ENCODE measurements around the gene MVK.

DNA sequence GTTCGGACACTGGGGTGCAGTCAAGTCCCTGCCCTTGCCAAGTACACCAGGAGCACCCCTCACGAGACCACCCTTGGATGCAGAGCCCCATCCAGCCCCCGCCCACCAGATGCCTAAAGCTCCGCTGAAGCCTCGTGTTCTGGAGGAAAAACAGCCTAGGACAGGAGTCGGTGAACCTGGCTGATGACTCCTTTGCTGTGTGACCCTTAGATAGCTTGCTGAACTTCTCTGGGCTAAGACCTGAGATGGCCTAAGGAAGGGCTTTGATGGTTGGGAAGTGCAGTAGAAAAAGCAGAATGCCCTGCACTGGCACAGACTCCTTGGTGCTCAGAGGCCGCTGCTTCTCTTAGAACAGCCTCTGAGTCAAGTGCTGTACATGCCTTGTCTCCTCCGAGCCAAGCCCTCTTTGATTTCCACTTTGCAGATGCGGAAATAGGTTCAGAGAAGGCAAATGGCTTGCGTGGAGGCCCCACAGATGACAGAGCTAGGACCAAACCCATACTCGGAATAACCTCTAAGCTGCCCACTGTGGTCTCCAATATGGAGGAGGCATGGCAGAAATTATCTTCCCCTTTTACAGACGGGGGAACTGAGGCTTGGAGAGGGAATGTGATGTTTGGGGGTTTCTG is 52.3 kb downstream of the MVK start:
- TF ChIP-seq, protein P1, sequence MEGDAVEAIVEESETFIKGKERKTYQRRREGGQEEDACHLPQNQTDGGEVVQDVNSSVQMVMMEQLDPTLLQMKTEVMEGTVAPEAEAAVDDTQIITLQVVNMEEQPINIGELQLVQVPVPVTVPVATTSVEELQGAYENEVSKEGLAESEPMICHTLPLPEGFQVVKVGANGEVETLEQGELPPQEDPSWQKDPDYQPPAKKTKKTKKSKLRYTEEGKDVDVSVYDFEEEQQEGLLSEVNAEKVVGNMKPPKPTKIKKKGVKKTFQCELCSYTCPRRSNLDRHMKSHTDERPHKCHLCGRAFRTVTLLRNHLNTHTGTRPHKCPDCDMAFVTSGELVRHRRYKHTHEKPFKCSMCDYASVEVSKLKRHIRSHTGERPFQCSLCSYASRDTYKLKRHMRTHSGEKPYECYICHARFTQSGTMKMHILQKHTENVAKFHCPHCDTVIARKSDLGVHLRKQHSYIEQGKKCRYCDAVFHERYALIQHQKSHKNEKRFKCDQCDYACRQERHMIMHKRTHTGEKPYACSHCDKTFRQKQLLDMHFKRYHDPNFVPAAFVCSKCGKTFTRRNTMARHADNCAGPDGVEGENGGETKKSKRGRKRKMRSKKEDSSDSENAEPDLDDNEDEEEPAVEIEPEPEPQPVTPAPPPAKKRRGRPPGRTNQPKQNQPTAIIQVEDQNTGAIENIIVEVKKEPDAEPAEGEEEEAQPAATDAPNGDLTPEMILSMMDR (IDR thresholded peaks at IDR 0.05): no peak
- TF ChIP-seq POLR2A (IDR thresholded peaks at IDR 0.05): no peak

All from right lobe of liver (tissue), 4 donors.